Measurements from ENCODE around the gene IGFBP7.

Gene IGFBP7

DNA sequence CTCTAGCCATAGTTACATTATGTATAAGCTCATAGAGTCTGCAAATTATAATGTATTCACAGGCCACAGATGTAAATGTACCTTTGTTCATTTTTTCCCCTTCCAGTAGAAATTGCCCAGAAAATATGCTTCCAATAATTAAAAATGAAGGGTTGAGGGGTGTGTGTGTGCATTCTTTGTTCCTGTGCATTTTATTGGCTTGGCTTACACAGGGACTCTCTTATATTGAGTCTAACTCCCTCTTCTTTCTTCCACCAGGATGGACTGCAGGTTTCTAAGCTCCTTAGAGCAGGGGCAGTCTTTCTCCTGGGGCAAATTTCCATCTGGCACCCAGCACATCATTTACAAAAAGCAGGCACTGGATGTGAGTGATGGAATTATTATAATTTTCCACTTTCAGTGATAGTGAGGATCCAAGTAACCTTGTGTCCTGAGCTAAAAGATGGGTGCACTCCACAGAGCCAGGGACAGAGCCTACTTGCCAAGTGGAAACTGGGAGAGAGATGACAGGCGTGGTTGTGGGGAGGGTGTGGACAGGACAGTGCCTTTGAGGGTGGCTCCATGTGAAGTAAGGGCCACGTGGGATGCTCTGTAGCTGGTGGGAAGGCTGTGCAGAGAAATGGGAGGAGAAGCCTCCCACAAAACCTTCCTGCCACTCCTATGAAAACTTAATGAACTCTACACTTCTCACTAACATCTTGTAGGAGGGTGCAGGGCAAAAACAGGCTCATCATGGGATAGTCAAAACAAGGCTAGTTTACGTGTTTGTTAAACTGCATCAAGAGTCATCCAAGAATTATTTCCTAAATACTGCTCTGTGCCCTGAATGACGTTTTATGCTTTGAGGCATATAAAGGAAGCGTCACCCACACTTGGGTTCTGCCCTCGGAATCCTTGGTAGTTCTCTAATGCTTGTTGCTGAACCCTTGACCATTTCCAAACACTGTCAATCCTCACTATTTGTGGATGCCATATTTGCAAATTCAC lies 16.0 kb downstream of the IGFBP7 start:
- DNase-seq = no peak

DNA sequence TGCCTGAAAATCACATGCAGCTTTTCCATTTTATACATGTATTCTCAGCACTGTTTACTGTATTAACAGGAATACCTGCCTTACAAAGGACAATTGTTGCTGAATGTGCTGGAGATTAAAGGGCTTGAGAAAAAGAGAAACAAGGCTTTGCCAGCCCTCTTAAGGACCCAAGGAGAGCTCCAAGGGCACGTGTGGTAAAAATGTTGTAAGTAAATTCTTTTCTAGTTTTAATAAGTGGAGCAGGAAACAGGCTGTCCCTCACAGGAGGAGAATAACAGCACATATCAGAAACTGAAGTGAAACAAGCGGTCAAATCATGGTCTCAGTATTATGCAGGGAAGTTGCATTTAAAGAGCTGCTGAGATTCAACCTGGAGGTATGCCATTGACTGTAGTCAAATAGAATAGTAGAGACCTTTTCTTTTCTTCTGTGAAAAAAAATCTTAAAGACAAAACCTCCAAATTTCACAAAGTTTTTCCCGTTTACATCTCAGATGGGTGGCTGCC lies 18.5 kb downstream of the IGFBP7 start:
- no peak for DNase-seq

GRCh38 chr4:57090079-57090478 lies 20.1 kb downstream of the IGFBP7 start:
- no peak for DNase-seq

- DNase-seq = no peak
Measured at GRCh38 chr4:57089549-57089948, 20.6 kb downstream of the IGFBP7 start.

DNA sequence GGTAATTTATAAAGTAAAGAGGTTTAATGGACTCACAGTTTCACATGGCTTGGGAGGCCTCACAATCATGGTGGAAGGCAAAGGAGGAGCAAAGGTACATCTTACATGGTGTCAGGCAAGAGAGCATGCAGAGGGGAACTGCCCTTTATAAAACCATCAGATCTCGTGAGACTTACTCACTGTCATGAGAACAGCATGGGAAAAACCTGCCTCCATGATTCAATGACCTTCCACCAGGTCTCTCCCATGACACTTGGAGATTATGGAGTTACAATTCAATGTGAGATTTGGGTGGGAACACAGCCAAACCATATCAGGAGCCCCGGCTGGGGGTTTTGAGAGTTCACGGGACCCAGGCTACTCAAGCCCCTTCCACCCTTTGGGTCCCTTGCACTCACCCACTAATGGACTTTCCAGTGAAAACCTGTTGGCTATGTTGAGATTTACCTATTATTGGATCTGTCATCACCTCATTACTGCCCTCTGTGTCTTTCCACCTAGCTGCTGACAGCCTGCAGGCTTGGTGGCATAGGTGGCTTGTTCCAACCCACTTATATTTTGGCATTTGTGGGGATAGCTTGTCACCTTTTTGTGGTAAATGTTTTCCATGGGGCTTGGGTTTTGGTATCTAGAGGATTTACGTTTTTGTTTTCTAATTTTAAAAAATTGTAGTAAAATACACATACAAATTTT lies 24.0 kb downstream of the IGFBP7 start:
- no peak for DNase-seq

DNA sequence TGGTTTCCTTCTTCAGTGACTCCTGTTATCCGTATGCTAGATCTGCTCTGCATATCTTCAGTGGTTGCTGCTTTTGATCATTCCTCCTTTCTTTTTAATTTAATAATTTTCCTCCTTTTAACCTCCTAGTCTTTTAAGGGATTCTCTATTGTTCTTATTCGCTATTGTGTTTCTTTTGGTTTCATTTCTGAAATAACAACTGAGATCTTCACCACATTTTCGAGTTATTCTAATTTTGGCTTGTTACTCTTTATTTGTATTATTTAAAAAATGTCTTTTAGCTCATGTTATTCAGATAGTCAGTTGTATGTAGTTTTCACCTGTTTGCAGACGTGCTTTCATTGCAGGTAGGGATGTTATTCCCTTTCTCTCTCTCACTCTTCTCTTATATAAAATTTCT lies 24.9 kb downstream of the IGFBP7 start:
- no peak for DNase-seq

DNA sequence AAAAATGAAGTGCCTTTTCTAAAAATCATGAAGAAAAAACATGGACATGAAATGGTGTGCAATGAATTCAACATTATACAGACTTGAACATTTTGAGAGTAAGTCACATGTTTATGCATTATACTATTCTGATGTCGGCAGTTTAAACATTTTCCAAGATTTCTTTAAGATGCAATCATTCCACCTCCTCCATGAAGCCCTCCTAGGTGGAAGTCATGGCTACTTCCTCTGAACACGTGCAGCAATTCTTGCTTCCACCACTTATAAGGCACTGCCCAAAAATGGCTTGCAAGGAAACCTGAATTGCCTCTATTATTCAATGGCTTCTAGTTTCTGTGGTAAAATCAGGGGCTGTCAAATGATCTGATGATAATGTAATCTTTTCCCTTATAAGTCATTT lies 25.8 kb downstream of the IGFBP7 start:
- no peak for DNase-seq

DNA sequence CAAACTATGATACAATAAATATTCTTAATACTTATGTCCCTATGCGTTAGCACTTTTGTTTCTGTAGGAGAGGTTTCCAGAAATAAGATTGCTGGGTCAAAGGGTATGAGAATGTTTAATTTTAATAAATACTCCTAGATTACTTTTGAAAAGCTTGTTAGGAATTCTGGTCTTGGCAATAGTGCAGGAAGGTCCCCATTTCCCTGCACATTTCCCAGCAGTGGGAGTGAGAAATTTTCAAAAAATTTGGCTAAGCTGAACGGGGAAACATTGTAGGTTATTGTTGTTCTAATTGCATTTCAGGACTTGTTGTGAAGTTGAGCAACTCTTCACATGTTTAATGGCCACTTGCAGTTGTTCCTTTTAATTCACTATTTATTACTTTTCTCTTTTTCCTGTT lies 27.1 kb downstream of the IGFBP7 start:
- no peak for DNase-seq

GRCh38 chr4:57081651-57082621 lies 28.2 kb downstream of the IGFBP7 start:
- no peak for DNase-seq

GRCh38 chr4:57080781-57081650 lies 29.2 kb downstream of the IGFBP7 start:
- no peak for DNase-seq

DNA sequence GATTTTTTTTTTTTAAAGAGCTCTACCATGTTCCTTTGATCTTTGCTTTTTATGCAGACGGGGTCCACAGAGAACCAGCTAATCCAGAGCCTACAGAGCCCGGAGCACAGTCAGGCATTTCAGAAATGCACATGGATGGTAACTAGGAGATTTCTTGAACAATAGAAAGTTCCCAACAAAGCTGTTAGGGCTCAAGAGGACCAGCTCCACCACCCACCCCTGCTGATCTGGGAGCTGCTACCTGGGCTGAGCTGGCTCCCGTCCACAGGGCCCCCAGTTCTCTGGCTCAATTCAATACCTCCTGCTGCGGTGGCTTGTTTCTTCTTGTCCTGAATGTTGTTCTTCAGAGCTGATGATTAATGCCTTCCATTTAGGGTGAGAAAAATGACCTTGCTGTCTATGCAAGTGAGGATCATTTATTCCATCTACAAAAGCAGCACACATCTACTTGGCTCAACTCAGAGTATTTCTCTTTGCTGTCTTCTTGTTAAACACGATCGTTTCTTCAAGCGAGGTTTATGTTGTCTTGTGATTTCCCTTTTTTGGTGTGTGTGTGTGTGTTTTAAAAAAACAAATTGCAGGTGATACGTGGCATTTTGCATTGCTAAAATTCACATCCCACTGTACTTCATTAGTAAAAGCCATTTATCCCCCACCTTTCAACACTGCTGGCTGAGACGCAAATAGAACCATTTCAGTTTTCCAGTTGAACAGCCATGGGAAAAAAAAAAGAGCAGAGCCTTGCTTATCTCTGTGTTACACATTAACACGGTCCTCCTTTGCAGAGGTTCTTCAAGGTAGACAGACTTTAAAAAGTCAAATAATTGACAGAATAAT lies 31.3 kb downstream of the IGFBP7 start:
- DNase-seq = no peak

GRCh38 chr4:57077550-57078343 lies 32.4 kb downstream of the IGFBP7 start:
- DNase-seq = no peak

DNA sequence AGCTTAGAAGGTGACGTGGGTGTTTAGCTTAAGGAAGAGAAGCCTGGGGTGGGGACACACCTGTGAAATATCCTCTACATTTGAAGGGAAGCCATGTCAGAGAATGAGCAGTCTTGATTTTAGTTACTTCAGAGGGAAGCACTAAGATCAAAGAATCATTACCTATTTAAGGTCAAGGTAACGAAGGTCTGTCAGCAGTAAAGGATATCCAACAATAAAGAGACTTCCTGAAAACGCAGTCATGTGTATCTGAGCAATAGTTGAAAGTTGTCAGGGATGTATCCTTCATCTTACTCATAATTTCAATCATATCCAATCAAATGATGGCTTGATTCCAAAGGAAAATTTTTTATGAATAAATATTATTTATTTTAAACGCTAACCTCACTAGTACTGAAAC lies 33.5 kb downstream of the IGFBP7 start:
- DNase-seq = no peak

GRCh38 chr4:57075367-57075766 lies 34.8 kb downstream of the IGFBP7 start:
- no peak for DNase-seq

GRCh38 chr4:57074744-57075143 lies 35.4 kb downstream of the IGFBP7 start:
- no peak for DNase-seq

GRCh38 chr4:57073559-57073958 lies 36.6 kb downstream of the IGFBP7 start:
- DNase-seq = no peak

DNA sequence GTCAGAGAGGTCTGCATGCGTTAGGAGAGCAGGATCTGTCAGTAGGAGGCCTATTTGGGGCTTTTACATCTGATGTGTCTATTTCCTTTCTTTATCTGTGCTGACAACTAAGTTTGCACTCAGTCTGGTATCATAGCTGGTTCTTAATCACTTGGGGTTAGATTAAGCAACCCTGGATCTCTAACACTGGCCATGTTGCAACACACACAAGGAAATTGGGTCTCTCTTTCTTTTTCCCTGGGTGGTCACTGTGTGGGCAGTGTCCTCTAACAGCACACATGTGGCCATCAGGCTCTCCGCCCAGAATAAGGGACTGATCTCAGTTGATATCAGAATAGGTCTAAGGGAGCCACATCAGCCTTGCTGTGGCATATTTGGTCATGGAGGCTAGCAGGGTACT lies 38.9 kb downstream of the IGFBP7 start:
- DNase-seq = no peak

DNA sequence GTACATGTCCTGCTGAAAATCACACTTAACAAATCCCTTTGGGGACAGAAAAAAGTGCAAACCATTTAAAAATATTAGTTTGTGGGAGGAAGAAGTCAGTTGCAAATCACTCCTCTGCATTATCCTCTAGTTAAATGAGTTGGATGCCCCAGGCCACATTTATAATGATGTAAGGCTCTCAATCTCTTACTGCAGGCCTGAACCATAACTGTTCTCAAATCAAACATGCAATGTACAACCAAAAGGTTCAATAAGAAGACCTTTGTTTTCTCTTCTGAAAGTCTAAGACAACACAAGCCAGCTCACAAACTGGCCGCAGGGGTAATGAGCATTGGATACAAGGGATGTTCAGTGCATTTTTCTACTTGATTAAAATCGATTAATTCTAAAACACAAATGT lies 39.7 kb downstream of the IGFBP7 start:
- no peak for DNase-seq

DNA sequence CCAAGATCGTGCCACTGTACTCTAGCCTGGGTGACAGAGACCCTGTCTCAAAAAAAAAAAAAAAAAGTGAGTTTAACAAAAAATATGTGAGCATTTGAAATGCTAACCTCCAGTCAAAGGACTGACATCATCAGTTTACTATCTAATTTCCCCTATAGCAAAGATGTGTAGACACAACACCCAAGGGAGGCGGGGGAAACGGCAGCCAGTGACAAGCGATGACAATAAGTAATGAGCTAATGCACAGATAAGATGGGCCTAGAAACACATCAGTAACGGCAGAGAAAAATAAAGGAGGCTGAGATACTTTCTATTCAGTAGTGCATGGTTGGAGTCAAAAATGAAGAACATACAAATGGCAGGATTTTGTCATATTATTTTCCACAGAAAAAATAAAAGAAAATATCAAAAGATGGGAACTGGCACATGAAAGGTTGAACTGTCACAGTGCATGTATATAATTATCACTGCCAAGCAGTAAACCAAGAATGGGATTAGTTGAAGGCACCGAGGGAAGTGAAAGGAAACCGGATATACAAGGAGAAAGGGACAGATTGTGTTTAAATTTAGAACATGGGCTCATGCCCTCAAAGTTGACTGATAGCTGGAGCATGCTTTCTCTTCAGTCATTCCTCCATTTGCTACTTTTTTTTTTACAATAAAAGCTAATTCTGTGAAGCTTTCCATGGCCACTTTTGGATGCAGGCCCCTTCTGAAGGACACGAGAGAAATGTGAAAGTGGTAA lies 41.8 kb downstream of the IGFBP7 start:
- DNase-seq = no peak
